Measurements from ENCODE around the gene FGD1. TPM values are rescaled to one million over a fixed set of nuclear protein-coding genes. Genes with fewer than 3 reads are reported as not detected.
A peak's percentile ranks its signal among the peaks of the same experiment; 100 is the strongest.

FGD1 gene
- total and polyA plus RNA-seq, 2 of the 13 experiments (the other 11 are each of a cell fraction or from before 2014, with no cell fraction given): 0.36 to 0.62 TPM

- no peak for TF ChIP-seq SNAPC4 (CRISPR knock-in tag; IDR thresholded peaks at IDR 0.05)
- TF ChIP-seq ZSCAN22 (CRISPR knock-in tag; IDR thresholded peaks at IDR 0.05): no peak
- no peak for TF ChIP-seq ZNF781 (CRISPR knock-in tag; IDR thresholded peaks at IDR 0.05; ENCODE audit: borderline replicate concordance, not compliant biosample characterization)
- TF ChIP-seq, protein P1, sequence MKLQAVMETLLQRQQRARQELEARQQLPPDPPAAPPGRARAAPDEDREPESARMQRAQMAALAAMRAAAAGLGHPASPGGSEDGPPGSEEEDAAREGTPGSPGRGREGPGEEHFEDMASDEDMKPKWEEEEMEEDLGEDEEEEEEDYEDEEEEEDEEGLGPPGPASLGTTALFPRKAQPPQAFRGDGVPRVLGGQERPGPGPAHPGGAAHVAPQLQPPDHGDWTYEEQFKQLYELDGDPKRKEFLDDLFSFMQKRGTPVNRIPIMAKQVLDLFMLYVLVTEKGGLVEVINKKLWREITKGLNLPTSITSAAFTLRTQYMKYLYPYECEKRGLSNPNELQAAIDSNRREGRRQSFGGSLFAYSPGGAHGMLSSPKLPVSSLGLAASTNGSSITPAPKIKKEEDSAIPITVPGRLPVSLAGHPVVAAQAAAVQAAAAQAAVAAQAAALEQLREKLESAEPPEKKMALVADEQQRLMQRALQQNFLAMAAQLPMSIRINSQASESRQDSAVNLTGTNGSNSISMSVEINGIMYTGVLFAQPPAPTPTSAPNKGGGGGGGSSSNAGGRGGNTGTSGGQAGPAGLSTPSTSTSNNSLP (IDR thresholded peaks at IDR 0.05; ENCODE audit: low read depth, low read length): no peak
- TF ChIP-seq PHF20 (CRISPR knock-in tag; IDR thresholded peaks at IDR 0.05): no peak; the same call in 1 of the 2 replicates
- no peak for TF ChIP-seq ELF3 (CRISPR knock-in tag; IDR thresholded peaks at IDR 0.05)
- no peak for TF ChIP-seq ZNF367 (CRISPR knock-in tag; IDR thresholded peaks at IDR 0.05; ENCODE audit: borderline replicate concordance)
- TF ChIP-seq MYC (CRISPR knock-in tag; IDR thresholded peaks at IDR 0.05; ENCODE audit: borderline replicate concordance): peak; percentile 79
- no peak for TF ChIP-seq SOX13 (IDR thresholded peaks at IDR 0.05)
- no peak for TF ChIP-seq SOX13 (CRISPR knock-in tag; conservative IDR thresholded peaks at IDR 0.05 in 1 of 2, IDR thresholded peaks at IDR 0.05 in 1 of 2)
- no peak for TF ChIP-seq SRF (IDR thresholded peaks at IDR 0.05; ENCODE audit: low read depth, low read length)
- TF ChIP-seq ZNF574 (CRISPR knock-in tag; IDR thresholded peaks at IDR 0.05): 0 out of 2 replicates have a peak, but pooled peaks have one; percentile 16
- TF ChIP-seq SCMH1 (CRISPR knock-in tag; IDR thresholded peaks at IDR 0.05; ENCODE audit: borderline replicate concordance): no peak
- TF ChIP-seq ARNT2 (CRISPR knock-in tag; IDR thresholded peaks at IDR 0.05; ENCODE audit: low read depth): no peak
- no peak for TF ChIP-seq RFXAP (CRISPR knock-in tag; IDR thresholded peaks at IDR 0.05; ENCODE audit: borderline replicate concordance)
- TF ChIP-seq, protein P2, sequence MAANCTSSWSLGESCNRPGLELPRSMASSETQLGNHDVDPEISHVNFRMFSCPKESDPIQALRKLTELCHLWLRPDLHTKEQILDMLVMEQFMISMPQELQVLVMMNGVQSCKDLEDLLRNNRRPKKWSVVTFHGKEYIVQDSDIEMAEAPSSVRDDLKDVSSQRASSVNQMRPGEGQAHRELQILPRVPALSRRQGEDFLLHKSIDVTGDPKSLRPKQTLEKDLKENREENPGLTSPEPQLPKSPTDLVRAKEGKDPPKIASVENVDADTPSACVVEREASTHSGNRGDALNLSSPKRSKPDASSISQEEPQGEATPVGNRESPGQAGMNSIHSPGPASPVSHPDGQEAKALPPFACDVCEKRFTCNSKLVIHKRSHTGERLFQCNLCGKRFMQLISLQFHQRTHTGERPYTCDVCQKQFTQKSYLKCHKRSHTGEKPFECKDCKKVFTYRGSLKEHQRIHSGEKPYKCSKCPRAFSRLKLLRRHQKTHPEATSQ (CRISPR knock-in tag; IDR thresholded peaks at IDR 0.05; ENCODE audit: borderline replicate concordance): no peak
- no peak for TF ChIP-seq MLLT10 (CRISPR knock-in tag; IDR thresholded peaks at IDR 0.05)
Measured at GRCh38 chrX:54530357-54530900, 34.4 kb upstream of the FGD1 start (continued).

Data from HepG2 (cell line).